ENCODE results near the gene DEAF1.
"Not testable (repeated sequence)": the region's sequence is repeated elsewhere in the genome, so short reads cannot be mapped to it uniquely, and the experiment has no call there.

The DEAF1 gene

DNA sequence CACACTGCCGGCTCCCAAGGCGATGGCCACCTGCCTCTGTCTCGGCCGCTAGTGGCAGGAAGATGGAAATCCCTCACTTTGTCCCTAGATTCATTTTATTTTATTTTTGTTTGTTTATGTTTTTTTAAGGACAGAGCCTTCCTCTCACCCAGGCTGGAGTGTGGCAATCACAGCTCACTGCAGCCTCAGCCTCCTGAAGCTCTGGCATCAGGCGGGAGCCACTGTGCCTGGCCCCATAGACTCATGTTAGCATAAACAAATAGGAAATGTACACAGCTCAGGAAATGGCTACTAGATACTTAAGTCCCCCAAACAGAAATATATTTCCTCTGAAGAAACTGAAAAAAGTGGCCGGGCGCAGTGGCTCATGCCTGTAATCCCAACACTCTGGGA is 4.1 kb upstream of the DEAF1 start:
- DNase-seq = no peak

- DNase-seq = peak in 1 of 6 experiments; percentile 19
Observed at GRCh38 chr11:698493-699115, 3.6 kb upstream of the DEAF1 start.

DNA sequence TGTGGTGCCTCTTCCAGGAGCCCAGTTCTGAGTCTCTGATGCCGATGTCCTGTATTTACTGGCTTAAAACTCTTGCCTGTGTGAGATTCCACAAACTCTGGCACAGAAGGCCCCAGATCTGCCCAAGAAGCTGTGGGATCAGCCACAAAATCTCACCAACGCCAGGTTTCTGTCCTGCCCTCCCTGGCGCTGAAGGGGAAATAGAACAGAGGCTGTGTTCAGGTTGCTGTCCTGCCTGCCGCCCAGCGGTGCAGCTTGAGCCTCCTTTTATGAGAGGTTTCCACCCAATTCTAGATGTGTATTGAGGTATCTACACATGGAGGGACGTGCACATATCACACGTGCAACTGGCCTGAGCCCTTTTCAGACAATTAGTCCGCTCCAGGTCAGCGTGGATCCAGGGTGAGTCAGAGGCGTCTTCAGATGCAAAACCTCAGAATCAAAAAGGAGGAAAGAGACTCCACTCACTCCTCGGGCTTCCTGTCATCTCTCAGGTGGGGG is 2.8 kb upstream of the DEAF1 start:
- no peak for DNase-seq

DNA sequence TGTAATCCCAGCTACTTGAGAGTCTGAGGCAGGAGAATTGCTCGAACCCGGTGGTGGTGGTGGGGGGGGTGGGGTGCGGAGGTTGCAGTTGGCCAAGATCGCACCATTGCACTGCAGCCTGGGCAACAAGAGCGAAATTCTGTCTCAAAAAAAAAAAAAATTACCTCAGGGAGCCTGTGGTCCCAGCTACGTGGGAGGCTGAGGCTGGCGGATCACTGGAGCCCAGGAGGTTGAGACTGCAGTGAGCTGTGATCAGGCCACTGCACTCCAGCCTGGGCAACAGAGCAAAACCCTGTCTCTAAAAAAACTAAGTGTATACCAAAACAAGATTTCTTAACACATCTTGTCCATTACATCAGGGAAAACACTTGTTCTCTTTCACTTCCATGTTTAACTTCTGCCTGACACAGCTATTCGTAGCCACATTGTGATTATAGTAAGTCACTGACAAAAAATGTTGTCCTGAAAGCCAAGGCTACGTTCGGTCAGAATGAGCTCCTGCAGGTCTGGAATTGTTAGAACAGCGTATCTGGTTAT is 2.0 kb upstream of the DEAF1 start:
- DNase-seq = no peak

DNA sequence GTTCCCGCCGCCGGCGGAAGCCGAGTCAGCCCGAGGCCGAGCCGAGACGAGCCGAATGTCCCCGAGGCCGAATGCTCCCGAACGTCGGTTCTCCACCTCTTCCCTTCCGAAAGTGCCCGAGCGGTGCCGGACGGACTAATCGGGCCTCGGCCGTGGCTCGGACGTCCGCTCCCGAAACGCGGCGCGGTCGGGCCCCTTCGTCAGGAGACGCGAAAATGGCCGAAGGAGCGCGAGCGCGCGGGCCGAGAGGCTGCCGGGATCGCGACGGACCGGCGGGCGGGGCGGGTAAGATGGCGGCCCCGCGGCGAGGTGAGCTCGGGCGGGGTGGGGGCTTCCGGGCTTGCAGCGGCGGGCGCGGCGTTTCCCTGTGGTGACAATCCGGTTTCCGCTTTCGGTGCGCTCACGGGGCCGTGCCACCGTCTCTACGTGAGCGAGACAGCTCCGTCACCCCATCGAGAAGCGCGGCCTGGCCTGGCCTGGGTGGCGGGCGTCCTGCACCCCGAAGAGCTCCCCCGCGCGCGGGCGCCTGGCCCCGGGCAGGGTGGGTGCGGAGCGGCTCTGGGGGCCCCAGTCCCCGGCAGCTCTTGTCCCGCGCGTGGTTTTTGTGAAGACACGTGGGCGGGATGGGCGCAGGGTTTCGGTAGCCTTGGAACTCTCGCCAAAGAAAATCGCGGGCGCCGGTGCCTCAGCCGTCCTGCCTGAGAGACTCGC is 671 bp upstream of the DEAF1 start, which contains the start of gene TMEM80:
Gene TMEM80, plus strand, starts transcription at position 279 of the 711 bp plus-strand sequence. Its CDS starts 12 bp downstream, at position 291.
- DNase-seq = peak; percentile 90 to 99 (median 97)

- DNase-seq = peak in 2 of 6 experiments; percentile 99
Observed at GRCh38 chr11:695288-695537, 191 bp upstream of the DEAF1 start.

- no peak for DNase-seq
Observed at GRCh38 chr11:693887-694562, 997 bp downstream of the DEAF1 start.

- peak in 1 of 6 experiments; percentile 40 for DNase-seq
Observed at GRCh38 chr11:693415-693831, 1.6 kb downstream of the DEAF1 start.

DNA sequence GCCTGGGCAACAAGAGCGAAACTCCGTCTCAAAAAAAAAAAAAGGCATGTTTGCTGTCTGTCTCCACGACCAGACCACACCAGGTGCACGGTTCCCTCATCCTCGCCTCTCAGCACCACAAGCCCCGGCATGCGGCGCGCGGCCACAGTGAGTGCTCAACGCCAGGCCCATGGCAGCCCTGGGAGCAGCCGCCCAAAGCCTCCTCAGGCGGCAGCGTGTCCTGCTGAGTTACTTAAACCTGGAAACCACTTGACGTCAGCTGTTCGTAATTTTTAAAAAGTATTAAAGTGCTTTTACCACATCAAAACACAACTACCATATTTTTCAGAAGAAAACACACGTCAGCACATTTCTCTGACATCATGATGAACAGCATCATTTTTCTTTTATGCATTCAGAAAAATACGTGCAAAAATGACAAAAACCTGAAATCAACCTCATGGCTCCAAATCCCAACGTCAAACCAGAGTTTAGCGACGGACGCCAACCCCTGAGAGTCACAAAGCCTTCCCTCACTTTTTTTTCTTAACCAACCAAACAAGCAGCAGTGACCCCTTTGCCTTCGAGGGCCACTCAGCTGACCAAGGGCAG is 2.1 kb downstream of the DEAF1 start:
- peak; percentile 34 to 89 (median 70) for DNase-seq

- no peak for DNase-seq
Observed at GRCh38 chr11:691710-692590, 3.1 kb downstream of the DEAF1 start.

GRCh38 chr11:690738-691633 is 4.0 kb downstream of the DEAF1 start:
- DNase-seq = peak in 3 of 6 experiments; percentile 37 to 57 (median 56)

- not testable (repeated sequence) for DNase-seq
Observed at GRCh38 chr11:690244-690643, 4.8 kb downstream of the DEAF1 start.

DNA sequence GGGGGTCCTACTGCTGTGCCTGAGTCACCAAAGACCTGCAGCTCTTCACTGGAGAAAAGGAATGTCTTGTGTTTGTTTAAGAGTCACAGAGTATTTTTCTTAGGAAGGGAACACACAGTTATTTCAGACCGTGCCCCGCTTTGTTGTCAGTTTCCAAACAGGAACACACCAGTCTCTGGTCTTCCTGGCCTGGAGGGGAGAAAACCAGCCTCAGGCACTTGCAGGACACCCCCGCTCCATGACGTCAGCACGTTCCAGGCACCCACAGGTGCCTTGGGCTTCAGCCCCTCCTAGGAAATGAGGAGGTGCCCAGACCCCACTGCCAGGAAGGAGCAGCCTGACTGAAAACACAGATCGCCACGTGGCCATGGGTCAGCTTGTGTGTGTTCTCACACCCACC is 5.4 kb downstream of the DEAF1 start:
- DNase-seq = no peak

- DNase-seq = no peak
Observed at GRCh38 chr11:688681-689080, 6.3 kb downstream of the DEAF1 start.

GRCh38 chr11:687751-688150 is 7.3 kb downstream of the DEAF1 start:
- no peak for DNase-seq

DNA sequence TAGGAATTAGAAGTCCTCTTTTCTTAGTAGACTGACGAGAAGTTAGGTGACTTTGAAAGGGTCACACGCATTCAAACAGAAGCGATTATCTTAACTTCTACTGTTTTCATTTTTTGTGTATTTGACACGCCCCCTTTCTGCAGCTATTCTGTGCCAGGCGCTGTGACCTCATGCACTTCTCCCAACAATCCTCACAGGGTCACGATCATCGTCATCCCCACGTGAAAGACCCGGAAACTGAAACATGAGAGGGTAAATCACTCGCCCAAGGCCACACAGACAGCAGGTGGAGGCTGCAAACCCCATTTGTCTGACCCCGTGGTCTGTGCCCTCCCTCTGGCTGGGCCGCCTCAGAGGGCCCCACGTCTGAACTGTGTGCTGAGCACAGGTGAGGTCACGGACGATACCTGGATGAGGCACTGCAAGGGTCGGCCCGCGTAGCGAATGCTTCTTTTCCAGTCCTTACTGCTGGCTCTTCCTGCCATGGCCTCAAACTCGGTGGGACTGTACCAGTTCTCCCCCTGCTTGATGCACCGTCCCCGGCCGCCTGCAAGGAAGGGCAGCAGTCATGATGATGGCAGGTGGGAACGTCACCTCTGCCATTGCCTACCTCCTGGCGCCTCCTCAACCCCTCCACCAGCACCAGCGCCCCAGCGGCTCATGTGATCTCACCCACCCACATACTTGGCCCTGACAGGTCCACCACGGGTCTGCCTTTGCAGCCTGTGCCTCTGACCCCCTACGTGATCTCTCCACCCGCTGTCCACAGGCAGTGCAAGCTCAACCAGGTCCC is 8.4 kb downstream of the DEAF1 start:
- DNase-seq = no peak

DNA sequence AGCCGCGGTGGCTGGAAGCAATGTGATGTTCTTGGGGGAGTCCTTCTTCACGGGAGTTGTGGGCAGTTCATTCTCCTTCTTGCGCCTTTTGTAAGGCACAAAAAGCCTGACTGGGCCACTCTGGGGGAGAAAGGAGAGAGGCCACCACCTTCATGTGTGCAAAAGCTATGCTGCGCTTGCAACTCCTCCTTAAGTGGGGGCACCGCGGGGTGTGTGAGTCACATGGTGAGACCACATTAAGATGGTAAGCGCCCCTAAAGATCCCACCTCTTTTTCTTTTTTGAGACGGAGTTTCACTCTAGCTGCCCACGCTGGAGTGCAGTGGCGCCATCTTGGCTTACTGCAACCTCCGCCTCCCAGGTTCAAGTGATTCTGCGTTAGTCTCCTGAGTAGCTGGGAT is 14.1 kb downstream of the DEAF1 start:
- no peak for DNase-seq

GRCh38 chr11:680476-680875 is 14.5 kb downstream of the DEAF1 start:
- DNase-seq = no peak

- no peak for DNase-seq
Observed at GRCh38 chr11:679271-680207, 15.5 kb downstream of the DEAF1 start.
